ENCODE data around the gene MAN2A1.

DNA sequence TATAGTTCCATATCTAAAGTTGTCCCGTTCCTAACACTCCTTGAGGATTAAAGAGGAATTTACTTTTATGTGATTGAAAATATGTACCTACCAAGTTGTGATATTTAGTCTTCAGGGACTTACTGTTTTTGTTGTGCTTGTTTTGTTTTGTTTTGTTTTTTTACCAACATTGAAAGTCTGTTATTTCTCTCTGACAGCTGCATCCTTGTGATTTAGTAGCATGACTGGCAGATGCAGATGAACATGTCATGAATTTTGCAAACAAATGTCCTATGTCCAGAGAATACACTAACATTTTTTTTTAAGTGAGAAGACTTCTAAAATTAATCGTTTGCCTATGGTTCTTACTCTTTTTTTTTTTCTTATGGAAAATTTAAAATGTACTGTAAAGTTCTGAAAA, 85.4 kb downstream of the MAN2A1 start:
- TF ChIP-seq, protein P1, sequence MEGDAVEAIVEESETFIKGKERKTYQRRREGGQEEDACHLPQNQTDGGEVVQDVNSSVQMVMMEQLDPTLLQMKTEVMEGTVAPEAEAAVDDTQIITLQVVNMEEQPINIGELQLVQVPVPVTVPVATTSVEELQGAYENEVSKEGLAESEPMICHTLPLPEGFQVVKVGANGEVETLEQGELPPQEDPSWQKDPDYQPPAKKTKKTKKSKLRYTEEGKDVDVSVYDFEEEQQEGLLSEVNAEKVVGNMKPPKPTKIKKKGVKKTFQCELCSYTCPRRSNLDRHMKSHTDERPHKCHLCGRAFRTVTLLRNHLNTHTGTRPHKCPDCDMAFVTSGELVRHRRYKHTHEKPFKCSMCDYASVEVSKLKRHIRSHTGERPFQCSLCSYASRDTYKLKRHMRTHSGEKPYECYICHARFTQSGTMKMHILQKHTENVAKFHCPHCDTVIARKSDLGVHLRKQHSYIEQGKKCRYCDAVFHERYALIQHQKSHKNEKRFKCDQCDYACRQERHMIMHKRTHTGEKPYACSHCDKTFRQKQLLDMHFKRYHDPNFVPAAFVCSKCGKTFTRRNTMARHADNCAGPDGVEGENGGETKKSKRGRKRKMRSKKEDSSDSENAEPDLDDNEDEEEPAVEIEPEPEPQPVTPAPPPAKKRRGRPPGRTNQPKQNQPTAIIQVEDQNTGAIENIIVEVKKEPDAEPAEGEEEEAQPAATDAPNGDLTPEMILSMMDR (IDR thresholded peaks at IDR 0.05; ENCODE audit: low read length): no peak
- TF ChIP-seq EZH2 (optimal IDR thresholded peaks at IDR 0.05; ENCODE audit: low read depth, low read length): no peak
- no peak for TF ChIP-seq EZH2phosphoT487 (IDR thresholded peaks at IDR 0.05; ENCODE audit: low read length)

Data from MM.1S (cell line).